CD4-positive, alpha-beta T cell treated with Interleukin-12 subunit alpha and Interleukin-12 subunit beta, for 1 hour (primary cell): ENCODE results near the gene PPFIA1.

Experiments
- DNase-seq: peaks from one replicate; pipeline ENCODE4 v3.0.0-alpha.2; 2020

The PPFIA1 gene

GRCh38 chr11:70419307-70420007 is 149.0 kb downstream of the PPFIA1 start:
- no peak for DNase-seq

- DNase-seq: no peak
Observed at GRCh38 chr11:70420008-70420464, 149.5 kb downstream of the PPFIA1 start.

- no peak for DNase-seq
Observed at GRCh38 chr11:70420496-70420895, 150.0 kb downstream of the PPFIA1 start.

- DNase-seq: no peak
Observed at GRCh38 chr11:70421123-70421522, 150.6 kb downstream of the PPFIA1 start.

GRCh38 chr11:70422692-70423522 is 152.4 kb downstream of the PPFIA1 start:
- no peak for DNase-seq

GRCh38 chr11:70423523-70424505 is 153.3 kb downstream of the PPFIA1 start:
- peak; percentile 27 for DNase-seq

GRCh38 chr11:70424765-70425344 is 154.4 kb downstream of the PPFIA1 start:
- no peak for DNase-seq

GRCh38 chr11:70427436-70427835 is 156.9 kb downstream of the PPFIA1 start:
- no peak for DNase-seq

GRCh38 chr11:70428701-70429427 is 158.4 kb downstream of the PPFIA1 start:
- no peak for DNase-seq

GRCh38 chr11:70429428-70429705 is 158.9 kb downstream of the PPFIA1 start:
- no peak for DNase-seq

GRCh38 chr11:70429724-70430521 is 159.4 kb downstream of the PPFIA1 start:
- no peak for DNase-seq

GRCh38 chr11:70430671-70431574 is 160.4 kb downstream of the PPFIA1 start:
- no peak for DNase-seq

- no peak for DNase-seq
Observed at GRCh38 chr11:70431611-70432010, 161.1 kb downstream of the PPFIA1 start.

GRCh38 chr11:70432065-70432464 is 161.6 kb downstream of the PPFIA1 start:
- DNase-seq: no peak

GRCh38 chr11:70432580-70432979 is 162.1 kb downstream of the PPFIA1 start:
- no peak for DNase-seq

GRCh38 chr11:70433038-70433437 is 162.5 kb downstream of the PPFIA1 start:
- no peak for DNase-seq

GRCh38 chr11:70433526-70433925 is 163.0 kb downstream of the PPFIA1 start:
- DNase-seq: no peak
